GM13977 (cell line): ENCODE results near the gene FA2H.

Experiments used
- DNase-seq: peaks from one replicate; pipeline ENCODE4 v3.0.0; 2012; ENCODE audit warnings: low spot score
- in situ Hi-C: fragments of 300-500 bp; cut with MboI; formaldehyde crosslinking; loops from one replicate; pipeline ENCODE4 v1.12.0; 2022; ENCODE audit warnings: low sequenced_read_pairs, low pct_unique_long_range_greater_than_20kb, mixed read lengths, inconsistent platforms; ENCODE audit not compliant: unreplicated experiment
- TF ChIP-seq, protein P1 (sequence below): IDR thresholded peaks from 2 replicates; pipeline ENCODE4 v1.5.1; 2012; ENCODE audit warnings: mild to moderate bottlenecking, control low read depth; ENCODE audit not compliant: insufficient read depth; ENCODE audit errors: extremely low read depth, missing control alignments

The FA2H gene

DNA sequence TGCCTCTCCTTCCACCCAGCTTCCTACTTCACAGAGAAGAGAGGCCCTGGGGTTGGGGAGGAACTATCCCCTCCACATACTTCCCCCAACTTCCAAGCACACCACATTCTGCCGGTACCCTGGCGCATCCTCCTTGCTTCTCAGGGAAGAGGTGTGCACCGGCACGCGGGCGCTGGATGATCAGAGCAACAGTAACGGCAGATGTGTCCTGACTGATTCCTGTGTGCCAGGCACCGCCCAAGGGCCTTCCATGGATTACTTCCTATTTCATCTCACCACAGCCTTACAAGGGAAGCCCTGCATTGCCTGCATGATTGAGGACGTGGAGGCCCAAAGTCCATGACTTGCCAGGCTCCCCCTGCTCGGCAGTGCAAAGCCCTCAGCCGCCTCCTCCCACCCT is 52.9 kb downstream of the FA2H start:
- in situ Hi-C loops, result no loop called here
- TF ChIP-seq, protein P1, sequence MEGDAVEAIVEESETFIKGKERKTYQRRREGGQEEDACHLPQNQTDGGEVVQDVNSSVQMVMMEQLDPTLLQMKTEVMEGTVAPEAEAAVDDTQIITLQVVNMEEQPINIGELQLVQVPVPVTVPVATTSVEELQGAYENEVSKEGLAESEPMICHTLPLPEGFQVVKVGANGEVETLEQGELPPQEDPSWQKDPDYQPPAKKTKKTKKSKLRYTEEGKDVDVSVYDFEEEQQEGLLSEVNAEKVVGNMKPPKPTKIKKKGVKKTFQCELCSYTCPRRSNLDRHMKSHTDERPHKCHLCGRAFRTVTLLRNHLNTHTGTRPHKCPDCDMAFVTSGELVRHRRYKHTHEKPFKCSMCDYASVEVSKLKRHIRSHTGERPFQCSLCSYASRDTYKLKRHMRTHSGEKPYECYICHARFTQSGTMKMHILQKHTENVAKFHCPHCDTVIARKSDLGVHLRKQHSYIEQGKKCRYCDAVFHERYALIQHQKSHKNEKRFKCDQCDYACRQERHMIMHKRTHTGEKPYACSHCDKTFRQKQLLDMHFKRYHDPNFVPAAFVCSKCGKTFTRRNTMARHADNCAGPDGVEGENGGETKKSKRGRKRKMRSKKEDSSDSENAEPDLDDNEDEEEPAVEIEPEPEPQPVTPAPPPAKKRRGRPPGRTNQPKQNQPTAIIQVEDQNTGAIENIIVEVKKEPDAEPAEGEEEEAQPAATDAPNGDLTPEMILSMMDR, result no peak
- no peak for DNase-seq

DNA sequence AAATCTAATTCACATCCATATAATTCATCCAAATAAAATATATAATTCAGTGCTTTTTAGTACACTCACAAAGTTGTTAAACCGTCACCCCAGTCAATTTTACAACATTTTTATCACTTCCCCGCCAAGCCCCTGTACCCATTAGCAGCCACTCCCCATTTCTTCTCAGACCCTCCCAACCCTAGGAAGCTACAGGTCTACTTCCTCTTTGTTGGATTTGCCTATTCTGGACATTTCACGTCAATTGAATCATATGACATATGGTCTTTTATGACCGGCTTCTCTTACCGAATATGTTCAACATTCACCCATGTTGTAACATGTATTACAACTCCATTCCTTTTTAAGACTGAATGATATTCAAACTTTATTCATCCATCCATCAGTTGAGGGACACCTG is 54.0 kb downstream of the FA2H start:
- in situ Hi-C loops, result no loop called here
- DNase-seq, result no peak
- TF ChIP-seq, protein P1, result no peak

DNA sequence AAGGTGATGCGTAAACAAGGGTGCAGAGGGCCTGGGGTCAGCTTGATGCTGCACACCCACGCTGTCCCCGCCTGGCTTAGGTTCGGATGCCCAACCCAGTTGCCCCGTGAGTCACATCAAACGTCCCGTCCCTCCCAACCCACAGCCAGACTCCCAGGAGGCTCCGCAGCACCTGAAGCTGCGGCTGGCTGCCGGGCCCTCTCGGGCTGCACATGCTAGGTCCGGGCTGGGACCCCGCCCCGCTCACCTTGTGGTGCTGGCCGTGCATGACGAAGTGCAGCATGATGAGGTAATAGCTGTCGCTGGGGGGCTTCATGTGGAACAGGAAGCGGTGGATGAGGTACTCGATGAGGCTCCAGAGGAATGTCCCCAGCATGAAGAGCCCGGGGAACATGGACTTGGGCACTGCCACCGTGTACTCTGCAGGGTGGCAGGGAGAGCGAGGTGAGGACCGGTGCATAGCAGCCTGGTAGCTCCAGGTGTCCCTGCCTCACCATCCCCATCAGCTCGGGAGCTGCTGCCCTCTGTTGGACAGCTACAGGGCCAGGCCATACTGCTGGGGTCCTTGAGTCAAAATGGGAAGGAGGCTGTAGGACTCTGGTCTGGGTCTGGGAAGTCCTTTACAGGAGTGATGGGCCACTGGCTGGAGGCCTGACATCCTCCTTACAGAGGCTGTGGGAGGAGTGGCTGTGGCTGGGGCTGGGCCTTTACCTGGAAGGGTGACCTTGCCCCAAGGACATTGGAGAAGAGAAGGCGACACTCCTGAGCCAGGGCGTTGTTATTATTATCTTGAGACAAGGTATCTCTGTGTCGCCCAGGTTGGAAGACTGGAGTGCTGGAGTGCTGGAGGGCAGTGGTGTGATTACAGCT is 55.6 kb downstream of the FA2H start:
- TF ChIP-seq, protein P1, result peak; percentile 4
- DNase-seq, result no peak
- in situ Hi-C loops, result loop anchor here (5.0 kb wide), 1 partner anchor 138 kb away; no protein-coding TSS in a partner anchor

DNA sequence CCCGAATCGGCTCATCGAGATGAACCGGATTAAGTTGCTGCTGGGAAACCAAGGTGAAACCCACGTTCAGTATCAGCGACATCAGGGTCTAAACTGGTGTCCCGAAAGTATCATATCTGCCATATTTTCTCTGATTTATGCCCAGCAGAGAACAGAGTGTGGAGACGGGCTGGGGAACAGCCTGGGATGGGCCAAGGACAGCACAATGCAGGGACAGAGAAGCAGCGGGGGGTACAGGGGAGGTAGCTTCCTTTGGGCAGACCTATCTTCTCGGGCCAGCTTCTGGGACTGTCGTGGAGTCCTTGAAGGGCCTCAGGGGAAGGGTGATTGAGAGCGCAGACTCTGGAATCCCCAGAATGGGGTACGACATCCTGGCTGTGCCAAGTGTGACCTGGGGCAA is 56.5 kb downstream of the FA2H start:
- no peak for DNase-seq
- TF ChIP-seq, protein P1, result no peak
- in situ Hi-C loops, result loop anchor here (5.0 kb wide), 1 partner anchor 139 kb away; no protein-coding TSS in a partner anchor

GRCh38 chr16:74717367-74717766 is 57.3 kb downstream of the FA2H start:
- TF ChIP-seq, protein P1, result no peak
- in situ Hi-C loops, result loop anchor here (5.0 kb wide), 1 partner anchor 140 kb away; no protein-coding TSS in a partner anchor
- no peak for DNase-seq

- TF ChIP-seq, protein P1, result no peak
- DNase-seq, result no peak
- in situ Hi-C loops, result loop anchor here (5.0 kb wide), 1 partner anchor 141 kb away; no protein-coding TSS in a partner anchor
These were observed 58.3 kb downstream of the FA2H start for GRCh38 chr16:74716355-74716754.
